Esophagus mucosa (tissue), 1 donor: ENCODE data around the gene ZNF440. TPM values are rescaled to one million over a fixed set of nuclear protein-coding genes. Genes with fewer than 3 reads are reported as not detected.
"Not testable (repeated sequence)": the region's sequence is repeated elsewhere in the genome, so short reads cannot be mapped to it uniquely, and the experiment has no call there.

Experiments used
- ATAC-seq: fragments of 200-7000 bp; cut with Tn5 transposase; one replicate; pipeline ENCODE4 v1.9.1; 2020
- total RNA-seq: library from RNA; stranded (reverse); gene quantifications from one replicate; pipeline ENCODE4 v1.2.4, GENCODE V29; 2023
- donor health status: DM: yes; HTN: yes; CAD: no.

The ZNF440 gene
- total RNA-seq, 1 donor from 2014 or later = 15.4 TPM

- ATAC-seq = not testable (repeated sequence)
These were observed 15.1 kb downstream of the ZNF440 start for GRCh38 chr19:11828957-11829876.

GRCh38 chr19:11832253-11832912 lies 18.3 kb downstream of the ZNF440 start:
- ATAC-seq = no peak

- no peak for ATAC-seq
These were observed 19.5 kb downstream of the ZNF440 start for GRCh38 chr19:11833541-11833940.

GRCh38 chr19:11835626-11836066 lies 21.6 kb downstream of the ZNF440 start:
- ATAC-seq = peak; percentile 98

- ATAC-seq = no peak
These were observed 29.6 kb downstream of the ZNF440 start for GRCh38 chr19:11843722-11844121.

GRCh38 chr19:11847615-11848014 lies 33.5 kb downstream of the ZNF440 start:
- not testable (repeated sequence) for ATAC-seq

- ATAC-seq = no peak
These were observed 34.1 kb downstream of the ZNF440 start for GRCh38 chr19:11848200-11848593.

GRCh38 chr19:11848594-11849469 lies 34.8 kb downstream of the ZNF440 start, which contains the start of gene ZNF439:
Gene ZNF439 (plus strand): TSS chr19:11848726. CDS start chr19:11848868, 142 bp downstream.
- peak; percentile 96 for ATAC-seq

GRCh38 chr19:11850289-11850688 lies 36.2 kb downstream of the ZNF440 start:
- ATAC-seq = not testable (repeated sequence)

GRCh38 chr19:11853358-11853757 lies 39.3 kb downstream of the ZNF440 start:
- no peak for ATAC-seq

GRCh38 chr19:11856596-11857250 lies 42.6 kb downstream of the ZNF440 start:
- peak; percentile 63 for ATAC-seq

- no peak for ATAC-seq
These were observed 46.6 kb downstream of the ZNF440 start for GRCh38 chr19:11860721-11861120.

- no peak for ATAC-seq
These were observed 47.2 kb downstream of the ZNF440 start for GRCh38 chr19:11861301-11861700.

- not testable (repeated sequence) for ATAC-seq
These were observed 53.7 kb downstream of the ZNF440 start for GRCh38 chr19:11867766-11868165.

- ATAC-seq = no peak
These were observed 54.1 kb downstream of the ZNF440 start for GRCh38 chr19:11868188-11868587.

- no peak for ATAC-seq
These were observed 58.6 kb downstream of the ZNF440 start for GRCh38 chr19:11872624-11873023.

GRCh38 chr19:11873762-11874161 lies 59.7 kb downstream of the ZNF440 start:
- ATAC-seq = no peak

- ATAC-seq = peak; percentile 23
These were observed 65.7 kb downstream of the ZNF440 start for GRCh38 chr19:11879687-11880266.

- ATAC-seq = no peak
These were observed 66.5 kb downstream of the ZNF440 start for GRCh38 chr19:11880598-11880997.

GRCh38 chr19:11881151-11881800 lies 67.2 kb downstream of the ZNF440 start:
- ATAC-seq = peak; percentile 69

GRCh38 chr19:11882606-11883005 lies 68.5 kb downstream of the ZNF440 start:
- ATAC-seq = no peak
